Trophoblast cell (in vitro differentiated cells and primary cell): ENCODE results near the gene ARHGAP8.
A peak's percentile ranks its signal among the peaks of the same experiment; 100 is the strongest.
"Not testable (repeated sequence)": the region's sequence is repeated elsewhere in the genome, so short reads cannot be mapped to it uniquely, and the experiment has no call there.

Experiments
- DNase-seq, 2 donors: peaks; one replicate each; pipeline ENCODE4 v3.0.0-alpha.2; 2016
- H2AFZ ChIP-seq: 2 replicates; pipeline ENCODE4 v1.6.1; 2013; ENCODE audit warnings: low read length, moderate library complexity, mild to moderate bottlenecking; ENCODE audit not compliant: insufficient read depth, poor library complexity
- H2AK5ac ChIP-seq: 2 replicates; pipeline ENCODE4 v1.6.1; 2013; ENCODE audit warnings: mild to moderate bottlenecking, low read length
- H2BK120ac ChIP-seq: 2 replicates; pipeline ENCODE4 v1.6.1; 2013; ENCODE audit warnings: low read length, mild to moderate bottlenecking, moderate library complexity; ENCODE audit not compliant: insufficient read depth, poor library complexity
- H2BK12ac ChIP-seq: 2 replicates; pipeline ENCODE4 v1.6.1; 2013; ENCODE audit warnings: mild to moderate bottlenecking, low read length, moderate library complexity
- H2BK5ac ChIP-seq: 2 replicates; pipeline ENCODE4 v1.6.1; 2013; ENCODE audit warnings: low read length, low read depth, moderate library complexity, mild to moderate bottlenecking; ENCODE audit not compliant: poor library complexity
- H3K14ac ChIP-seq: 2 replicates; pipeline ENCODE4 v1.6.1; 2013; ENCODE audit warnings: mild to moderate bottlenecking, low read length
- H3K18ac ChIP-seq: 2 replicates; pipeline ENCODE4 v1.6.1; 2013; ENCODE audit warnings: mild to moderate bottlenecking, low read length
- H3K23ac ChIP-seq: 2 replicates; pipeline ENCODE4 v1.6.1; 2013; ENCODE audit warnings: low read length
- H3K27ac ChIP-seq: 2 replicates; pipeline ENCODE4 v1.5.1; 2013; ENCODE audit warnings: low read depth, mild to moderate bottlenecking, inconsistent platforms, low read length, moderate library complexity
- H3K27me3 ChIP-seq: 2 replicates; pipeline ENCODE4 v1.6.1; 2013; ENCODE audit warnings: inconsistent platforms, mild to moderate bottlenecking, low read length, moderate library complexity; ENCODE audit not compliant: insufficient read depth
- H3K36me3 ChIP-seq, 2 experiments: 1 replicate in 1 of 2; 2 replicates in 1 of 2; pipeline ENCODE4 v1.6.1; 2013; ENCODE audit warnings: low read length in 2 of 2, mild to moderate bottlenecking in 2 of 2, moderate library complexity in 1 of 2; ENCODE audit not compliant: insufficient read depth in 2 of 2, control insufficient read depth in 1 of 2
- H3K4ac ChIP-seq: 2 replicates; pipeline ENCODE4 v1.6.1; 2013; ENCODE audit warnings: low read depth, mild to moderate bottlenecking, low read length, moderate library complexity
- H3K4me1 ChIP-seq, 2 experiments: 1 replicate in 1 of 2; 2 replicates in 1 of 2; pipeline ENCODE4 v1.6.1; 2013; ENCODE audit warnings: low read length in 2 of 2, mild to moderate bottlenecking in 2 of 2, moderate library complexity in 1 of 2; ENCODE audit not compliant: insufficient read depth in 2 of 2, control insufficient read depth in 1 of 2
- H3K4me2 ChIP-seq: 2 replicates; pipeline ENCODE4 v1.6.1; 2013; ENCODE audit warnings: inconsistent platforms, mild to moderate bottlenecking, low read length, moderate library complexity
- H3K4me3 ChIP-seq: 2 replicates; pipeline ENCODE4 v1.5.1; 2013; ENCODE audit warnings: mild to moderate bottlenecking, low read depth, low read length, inconsistent platforms
- H3K79me1 ChIP-seq: one replicate; pipeline ENCODE4 v1.6.1; 2013; ENCODE audit warnings: low read length
- H3K79me2 ChIP-seq: 2 replicates; pipeline ENCODE4 v1.6.1; 2013; ENCODE audit warnings: low read length, mild to moderate bottlenecking; ENCODE audit not compliant: control insufficient read depth, insufficient read depth, poor library complexity
- H3K9ac ChIP-seq: 2 replicates; pipeline ENCODE4 v1.6.1; 2013; ENCODE audit warnings: mild to moderate bottlenecking, low read length
- H3K9me3 ChIP-seq: 2 replicates; pipeline ENCODE4 v1.6.1; 2013; ENCODE audit warnings: low read depth, mild to moderate bottlenecking, control low read depth, inconsistent platforms, low read length; ENCODE audit not compliant: insufficient read depth
- H4K12ac ChIP-seq: 2 replicates; pipeline ENCODE4 v1.6.1; 2013; ENCODE audit warnings: low read depth, mild to moderate bottlenecking, low read length, moderate library complexity
- H4K8ac ChIP-seq: 2 replicates; pipeline ENCODE4 v1.6.1; 2013; ENCODE audit warnings: low read depth, mild to moderate bottlenecking, low read length, moderate library complexity
- H4K91ac ChIP-seq: one replicate; pipeline ENCODE4 v1.6.1; 2013; ENCODE audit warnings: low read depth, mild to moderate bottlenecking, low read length, moderate library complexity
- WGBS: extraction: QIAGEN DNeasy Blood & Tissue Kit; methylation state at CpG from one replicate; pipeline ENCODE4 v1.1.7; 2013; ENCODE audit warnings: missing lambda C conversion rate; ENCODE audit not compliant: insufficient read length, insufficient coverage; ENCODE audit errors: extremely low coverage; 5-methylcytosine and 5-hydroxymethylcytosine counted together

ARHGAP8 gene

GRCh38 chr22:44737406-44738346 lies 14.7 kb upstream of the ARHGAP8 start:
- no CpG with 5 or more reads among the region's 32 CpGs for WGBS
- H2AK5ac ChIP-seq = no peak overlapping the region
- peak overlapping the region; percentile 45 for H4K91ac ChIP-seq
- no peak overlapping the region for H3K4me2 ChIP-seq
- H3K9me3 ChIP-seq = peaks cover 7% of the 10 kb centered on the region
- no peak overlapping the region for H4K8ac ChIP-seq
- no peak overlapping the region for H3K4me3 ChIP-seq
- no peak overlapping the region for H2AFZ ChIP-seq
- no peak overlapping the region for H3K23ac ChIP-seq
- no peak overlapping the region for H2BK12ac ChIP-seq
- H3K27ac ChIP-seq = no peak overlapping the region
- no peak for DNase-seq
- H3K4ac ChIP-seq = no peak overlapping the region
- peaks cover 2% of the 10 kb centered on the region for H3K79me1 ChIP-seq
- no peak overlapping the region for H2BK5ac ChIP-seq
- H3K9ac ChIP-seq = no peak overlapping the region
- peaks cover 15 to 24% of the 10 kb centered on the region in 2 experiments for H3K4me1 ChIP-seq
- no peaks in the 10 kb centered on the region for H3K27me3 ChIP-seq
- peaks cover 0 to under 1% of the 10 kb centered on the region in 2 experiments for H3K36me3 ChIP-seq
- H3K14ac ChIP-seq = no peak overlapping the region
- no peaks in the 10 kb centered on the region for H3K79me2 ChIP-seq
- no peak overlapping the region for H4K12ac ChIP-seq
- no peak overlapping the region for H2BK120ac ChIP-seq
- H3K18ac ChIP-seq = no peak overlapping the region

DNA sequence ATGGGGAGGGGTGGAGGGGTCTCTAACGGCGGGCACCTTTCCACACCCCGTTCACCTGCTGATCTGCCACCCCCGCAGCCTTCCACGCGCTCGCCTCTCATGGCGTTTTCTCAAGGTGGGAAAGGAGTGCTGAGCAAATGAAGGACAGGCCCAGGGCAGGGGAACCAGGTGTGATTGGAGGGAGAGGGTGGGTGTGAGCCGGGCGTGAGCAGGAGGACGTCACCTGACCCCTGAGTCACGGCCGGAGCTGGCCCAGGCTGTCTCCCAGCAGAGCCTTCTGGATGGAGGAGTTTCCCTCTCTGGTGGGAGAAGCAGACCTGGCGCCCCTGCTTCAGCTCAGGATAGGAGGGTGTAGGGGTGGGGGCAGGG lies 14.0 kb upstream of the ARHGAP8 start:
- Histone ChIP-seq H2BK5ac (no peak overlapping the region), H2BK12ac (no peak overlapping the region), H2AK5ac (no peak overlapping the region), H3K23ac (no peak overlapping the region), H3K4me3 (no peak overlapping the region), H3K27me3 (no peaks in the 10 kb centered on the region), H3K79me1 (peaks cover 2% of the 10 kb centered on the region), H4K8ac (no peak overlapping the region), H3K4me2 (no peak overlapping the region), H3K36me3 (no peaks in the 10 kb centered on the region), H3K18ac (no peak overlapping the region), H3K14ac (no peak overlapping the region), H3K27ac (no peak overlapping the region), H3K4ac (no peak overlapping the region), H3K79me2 (no peaks in the 10 kb centered on the region), H2AFZ (no peak overlapping the region), H2BK120ac (no peak overlapping the region), H3K9ac (no peak overlapping the region), H4K91ac (peak overlapping the region; percentile 45), H3K9me3 (peaks cover 5% of the 10 kb centered on the region), H4K12ac (no peak overlapping the region), H3K4me1 (peaks cover 15 to 24% of the 10 kb centered on the region in 2 experiments)
- DNase-seq = peak in 1 of 2 donors; percentile 35
- WGBS = no CpG with 5 or more reads among the region's 14 CpGs

GRCh38 chr22:44739024-44739423 lies 13.4 kb upstream of the ARHGAP8 start:
- H3K27me3 ChIP-seq = no peaks in the 10 kb centered on the region
- no CpG with 5 or more reads among the region's 5 CpGs for WGBS
- H2BK120ac ChIP-seq = no peak overlapping the region

GRCh38 chr22:44739666-44740065 lies 12.7 kb upstream of the ARHGAP8 start:
- H4K91ac ChIP-seq, H2AFZ ChIP-seq, H4K12ac ChIP-seq, H3K79me2 ChIP-seq, H3K79me1 ChIP-seq, H2BK5ac ChIP-seq, H3K18ac ChIP-seq, H3K9me3 ChIP-seq, H2AK5ac ChIP-seq, H3K27me3 ChIP-seq, H2BK120ac ChIP-seq, H3K23ac ChIP-seq, H3K4me3 ChIP-seq, H3K9ac ChIP-seq, H2BK12ac ChIP-seq, H3K4ac ChIP-seq, H4K8ac ChIP-seq, H3K14ac ChIP-seq, H3K27ac ChIP-seq, H3K36me3 ChIP-seq, H3K4me2 ChIP-seq: not testable (repeated sequence)
- H3K4me1 ChIP-seq = peaks cover 15 to 24% of the 10 kb centered on the region in 2 experiments
- WGBS = no CpG with 5 or more reads among the region's 10 CpGs
- DNase-seq = peak in 1 of 2 donors; percentile 65

More at GRCh38 chr22:44739024-44739423, 13.4 kb upstream of the ARHGAP8 start:
- Histone ChIP-seq H3K23ac (no peak overlapping the region), H3K4ac (no peak overlapping the region), H4K12ac (no peak overlapping the region), H4K8ac (no peak overlapping the region), H3K79me1 (peaks cover 2% of the 10 kb centered on the region), H3K27ac (no peak overlapping the region), H3K4me1 (peaks cover 15 to 24% of the 10 kb centered on the region in 2 experiments), H3K36me3 (no peaks in the 10 kb centered on the region), H3K14ac (no peak overlapping the region), H4K91ac (no peak overlapping the region), H2BK12ac (peak overlapping the region; percentile 12), H2AK5ac (no peak overlapping the region), H2AFZ (no peak overlapping the region), H3K9me3 (peaks cover 5% of the 10 kb centered on the region), H2BK5ac (no peak overlapping the region), H3K4me2 (no peak overlapping the region), H3K79me2 (no peaks in the 10 kb centered on the region), H3K4me3 (no peak overlapping the region), H3K18ac (no peak overlapping the region), H3K9ac (no peak overlapping the region)
- DNase-seq = no peak
